Fibroblast of mammary gland (primary cell): ENCODE measurements around the gene STRN4.
A peak's percentile ranks its signal among the peaks of the same experiment; 100 is the strongest.
"Not testable (repeated sequence)": the region's sequence is repeated elsewhere in the genome, so short reads cannot be mapped to it uniquely, and the experiment has no call there.

Experiments
- DNase-seq: peaks from one replicate; pipeline ENCODE4 v3.0.0-alpha.2; 2010; ENCODE audit warnings: low read depth
- H3K4me3 ChIP-seq: 2 replicates; pipeline ENCODE4 v1.5.1; 2011; ENCODE audit warnings: low read depth, mild to moderate bottlenecking, low read length, moderate library complexity; ENCODE audit not compliant: control insufficient read depth
- CTCF ChIP-seq: conservative IDR thresholded peaks from 2 replicates; pipeline ENCODE4 v1.5.1; 2011; ENCODE audit warnings: low read depth, low read length, inconsistent platforms; ENCODE audit not compliant: control insufficient read depth, insufficient read depth

The STRN4 gene

GRCh38 chr19:46766569-46767317, 20.5 kb upstream of the STRN4 start:
- TF ChIP-seq CTCF: peak; percentile 70
- H3K4me3 ChIP-seq: no peak overlapping the region
- no peak for DNase-seq

- no peak for DNase-seq
- no peak for TF ChIP-seq CTCF
Observed at GRCh38 chr19:46764817-46765291, 18.6 kb upstream of the STRN4 start.

GRCh38 chr19:46762245-46762890, 16.1 kb upstream of the STRN4 start:
- DNase-seq: no peak
- no peak for TF ChIP-seq CTCF
- H3K4me3 ChIP-seq: no peak overlapping the region

More at GRCh38 chr19:46764817-46765291, 18.6 kb upstream of the STRN4 start:
- H3K4me3 ChIP-seq: no peak overlapping the region

GRCh38 chr19:46761418-46761831, 15.2 kb upstream of the STRN4 start:
- TF ChIP-seq CTCF: no peak
- DNase-seq: peak; percentile 89
- H3K4me3 ChIP-seq: no peak overlapping the region

- DNase-seq: peak; percentile 70
- H3K4me3 ChIP-seq: not testable (repeated sequence)
Observed at GRCh38 chr19:46760897-46761296, 14.6 kb upstream of the STRN4 start.

- no peak for TF ChIP-seq CTCF
- H3K4me3 ChIP-seq: no peak overlapping the region
- no peak for DNase-seq
Observed at GRCh38 chr19:46760363-46760762, 14.1 kb upstream of the STRN4 start.

GRCh38 chr19:46759817-46760333, 13.6 kb upstream of the STRN4 start:
- no peak overlapping the region for H3K4me3 ChIP-seq
- peak; percentile 99 for DNase-seq
- TF ChIP-seq CTCF: no peak
